ENCODE data around the gene LYPD6B. TPM values are rescaled to one million over a fixed set of nuclear protein-coding genes. Genes with fewer than 3 reads are reported as not detected.

Gene LYPD6B
- total and polyA plus RNA-seq, 4 donors, result 5.7 to 11.0 (median 8.9) TPM

DNA sequence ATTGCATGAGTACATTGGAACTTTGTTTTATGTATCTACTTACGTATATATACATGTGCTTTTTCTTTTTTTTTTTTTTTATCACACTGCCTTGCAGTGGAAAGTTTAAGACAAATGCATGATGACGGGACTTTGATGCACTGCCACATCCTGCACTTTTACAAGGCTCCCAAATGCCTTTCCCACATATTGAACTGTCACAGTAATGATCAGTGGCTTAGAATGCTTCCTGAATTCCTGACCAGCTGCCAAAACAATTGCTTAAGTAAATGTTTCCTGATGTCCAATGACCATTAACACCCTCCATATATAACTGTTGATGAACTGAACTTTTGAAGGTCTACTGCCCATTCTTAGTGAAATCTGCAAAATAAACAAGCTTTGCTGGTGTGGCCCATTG is 60.2 kb downstream of the LYPD6B start:
- peak in 1 of 6 donors; percentile 58 for DNase-seq (ENCODE audit: low read depth in 4 of 6, low spot score in 6 of 6)
- Histone ChIP-seq H3K27ac (ENCODE audit: low read depth, low read length) (no peak overlapping the region), H3K27me3 (ENCODE audit: control insufficient read depth, insufficient read depth, low read length) (no peaks in the 10 kb centered on the region), H3K4me1 (ENCODE audit: control insufficient read depth, insufficient read depth, low read length) (no peaks in the 10 kb centered on the region), H3K9me3 (ENCODE audit: control insufficient read depth, insufficient read depth, low read length) (no peaks in the 10 kb centered on the region), H3K4me3 (ENCODE audit: low read depth, low read length) (no peak overlapping the region), H3K36me3 (ENCODE audit: control insufficient read depth, insufficient read depth, low read length) (no peaks in the 10 kb centered on the region)
- WGBS (ENCODE audit: insufficient coverage), result 67% methylated on average over 1 of the region's 2 CpGs

- 100% methylated on average over 1 of the region's 3 CpGs for WGBS (ENCODE audit: insufficient coverage)
- Histone ChIP-seq H3K36me3 (ENCODE audit: control insufficient read depth, insufficient read depth, low read length) (no peaks in the 10 kb centered on the region), H3K27me3 (ENCODE audit: control insufficient read depth, insufficient read depth, low read length) (no peaks in the 10 kb centered on the region), H3K9me3 (ENCODE audit: control insufficient read depth, insufficient read depth, low read length) (no peaks in the 10 kb centered on the region), H3K27ac (ENCODE audit: low read depth, low read length) (no peak overlapping the region), H3K4me3 (ENCODE audit: low read depth, low read length) (no peak overlapping the region), H3K4me1 (ENCODE audit: control insufficient read depth, insufficient read depth, low read length) (no peaks in the 10 kb centered on the region)
- no peak for DNase-seq (ENCODE audit: low read depth in 4 of 6, low spot score in 6 of 6)
These were observed 60.8 kb downstream of the LYPD6B start for GRCh38 chr2:149099298-149099697.

DNA sequence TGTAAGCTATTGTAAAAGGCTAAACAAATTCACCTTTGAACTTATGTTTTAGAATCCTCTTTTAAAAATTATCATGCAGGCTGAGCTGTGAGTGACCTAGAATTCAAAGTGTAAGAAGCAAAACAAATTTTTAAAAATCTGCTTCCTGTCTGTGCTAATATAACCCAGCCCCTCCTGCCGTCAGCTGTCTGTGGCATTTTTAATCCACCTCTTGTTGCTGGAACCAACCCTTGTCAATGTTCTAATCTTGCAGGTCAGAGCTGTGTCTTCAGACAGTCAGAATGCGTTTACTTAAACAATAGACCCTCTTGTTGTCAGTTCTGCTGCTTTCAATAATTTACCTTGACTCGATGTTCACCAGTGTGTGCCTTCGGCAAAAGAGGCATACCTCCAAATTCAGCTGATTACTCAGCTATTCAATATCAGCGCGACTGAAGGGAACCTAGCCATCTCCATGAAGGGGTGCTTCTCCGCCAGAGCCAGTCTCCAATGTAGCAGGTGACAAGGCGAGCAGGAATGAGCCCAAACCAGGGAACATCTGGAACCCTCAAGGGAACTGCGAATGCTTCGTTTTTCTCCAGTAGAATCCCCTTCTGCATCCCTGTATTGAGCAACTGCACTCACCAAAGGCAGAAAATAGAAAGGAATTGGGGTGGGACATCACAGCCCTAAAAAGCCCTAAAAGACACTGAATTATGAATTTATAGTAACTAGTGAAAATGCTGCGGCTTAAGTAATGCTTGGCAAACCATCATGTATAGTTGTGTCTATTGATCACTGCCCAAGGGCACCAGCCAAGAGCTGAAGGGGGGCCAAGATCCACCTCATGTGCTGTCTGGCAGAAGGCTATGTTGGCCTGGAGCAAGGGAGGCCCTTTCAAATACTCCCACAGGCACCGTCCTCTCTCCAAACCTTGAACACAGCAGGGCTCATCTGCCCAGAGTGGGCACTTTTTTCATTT is 62.5 kb downstream of the LYPD6B start:
- H3K36me3 ChIP-seq (ENCODE audit: control insufficient read depth, insufficient read depth, low read length), result no peaks in the 10 kb centered on the region
- H3K4me1 ChIP-seq (ENCODE audit: control insufficient read depth, insufficient read depth, low read length), result no peaks in the 10 kb centered on the region
- DNase-seq (ENCODE audit: low read depth in 4 of 6, low spot score in 6 of 6), result no peak
- H3K27me3 ChIP-seq (ENCODE audit: control insufficient read depth, insufficient read depth, low read length), result no peaks in the 10 kb centered on the region
- no peaks in the 10 kb centered on the region for H3K9me3 ChIP-seq (ENCODE audit: control insufficient read depth, insufficient read depth, low read length)
- WGBS (ENCODE audit: insufficient coverage), result 70% methylated on average over 9 of the region's 12 CpGs
- no peak overlapping the region for H3K27ac ChIP-seq (ENCODE audit: low read depth, low read length)
- no peak overlapping the region for H3K4me3 ChIP-seq (ENCODE audit: low read depth, low read length)

GRCh38 chr2:149101818-149102217 is 63.3 kb downstream of the LYPD6B start:
- WGBS (ENCODE audit: insufficient coverage), result no CpG with 5 or more reads among the region's 2 CpGs

DNA sequence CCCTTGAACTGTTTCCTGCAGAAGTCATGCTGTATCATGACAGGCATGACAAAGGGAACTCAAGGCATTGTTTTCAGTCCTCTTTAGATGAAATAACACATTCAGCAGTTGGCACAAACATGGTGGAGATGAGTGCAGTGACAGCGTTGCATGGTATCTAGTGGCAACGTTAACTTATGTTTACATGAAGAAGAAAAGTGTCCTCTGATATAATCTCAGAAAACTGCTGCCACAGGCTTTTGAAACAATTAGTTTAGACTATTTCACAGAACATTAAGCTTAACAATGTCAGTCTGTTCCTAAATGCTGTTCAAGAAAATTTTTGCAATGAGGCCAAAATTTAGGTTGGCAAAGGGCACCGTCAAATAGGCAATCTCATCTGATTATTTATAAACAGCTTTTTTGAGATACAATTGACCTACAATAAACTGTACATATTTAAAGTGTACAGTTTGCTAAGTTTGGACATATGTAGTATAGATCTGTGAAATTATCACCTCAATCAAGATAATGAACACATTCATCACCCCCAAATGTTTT is 64.7 kb downstream of the LYPD6B start:
- 100% methylated on average over 2 of the region's 3 CpGs for WGBS (ENCODE audit: insufficient coverage)
- peak in 2 of 6 donors; percentile 44 to 65 for DNase-seq (ENCODE audit: low read depth in 4 of 6, low spot score in 6 of 6)
- Histone ChIP-seq H3K4me1 (ENCODE audit: control insufficient read depth, insufficient read depth, low read length) (no peaks in the 10 kb centered on the region), H3K4me3 (ENCODE audit: low read depth, low read length) (no peak overlapping the region), H3K36me3 (ENCODE audit: control insufficient read depth, insufficient read depth, low read length) (no peaks in the 10 kb centered on the region), H3K27ac (ENCODE audit: low read depth, low read length) (no peak overlapping the region), H3K27me3 (ENCODE audit: control insufficient read depth, insufficient read depth, low read length) (no peaks in the 10 kb centered on the region), H3K9me3 (ENCODE audit: control insufficient read depth, insufficient read depth, low read length) (no peaks in the 10 kb centered on the region)

More at GRCh38 chr2:149101818-149102217, 63.3 kb downstream of the LYPD6B start:
- no peak overlapping the region for H3K4me3 ChIP-seq (ENCODE audit: low read depth, low read length)
- no peak for DNase-seq (ENCODE audit: low read depth in 4 of 6, low spot score in 6 of 6)
- no peak overlapping the region for H3K27ac ChIP-seq (ENCODE audit: low read depth, low read length)
- no peaks in the 10 kb centered on the region for H3K9me3 ChIP-seq (ENCODE audit: control insufficient read depth, insufficient read depth, low read length)
- no peaks in the 10 kb centered on the region for H3K27me3 ChIP-seq (ENCODE audit: control insufficient read depth, insufficient read depth, low read length)
- H3K4me1 ChIP-seq (ENCODE audit: control insufficient read depth, insufficient read depth, low read length), result no peaks in the 10 kb centered on the region
- H3K36me3 ChIP-seq (ENCODE audit: control insufficient read depth, insufficient read depth, low read length), result no peaks in the 10 kb centered on the region

DNA sequence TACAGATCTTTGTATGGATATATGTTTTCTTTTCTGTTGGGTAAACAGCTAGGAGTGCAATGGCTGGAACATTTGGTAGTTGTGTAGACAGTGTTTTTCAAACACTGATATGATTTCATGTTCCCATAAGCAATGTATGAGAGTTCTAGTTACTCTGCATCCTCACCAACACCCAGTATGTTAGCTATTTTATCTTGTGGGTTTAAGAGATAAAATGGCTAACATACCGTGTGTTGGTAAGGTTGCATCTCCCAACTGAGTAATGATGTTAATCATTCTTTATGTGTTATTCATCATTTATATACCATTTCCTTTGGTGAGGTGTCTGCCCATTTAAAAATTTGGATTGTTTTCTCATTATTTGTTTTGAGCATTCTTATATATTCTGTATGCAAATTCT is 65.7 kb downstream of the LYPD6B start:
- H3K27ac ChIP-seq (ENCODE audit: low read depth, low read length), result no peak overlapping the region
- DNase-seq (ENCODE audit: low read depth in 4 of 6, low spot score in 6 of 6), result no peak
- no peak overlapping the region for H3K4me3 ChIP-seq (ENCODE audit: low read depth, low read length)
- H3K9me3 ChIP-seq (ENCODE audit: control insufficient read depth, insufficient read depth, low read length), result no peaks in the 10 kb centered on the region
- no peaks in the 10 kb centered on the region for H3K4me1 ChIP-seq (ENCODE audit: control insufficient read depth, insufficient read depth, low read length)
- no peaks in the 10 kb centered on the region for H3K36me3 ChIP-seq (ENCODE audit: control insufficient read depth, insufficient read depth, low read length)
- no peaks in the 10 kb centered on the region for H3K27me3 ChIP-seq (ENCODE audit: control insufficient read depth, insufficient read depth, low read length)
- WGBS (ENCODE audit: insufficient coverage), result no CpG with 5 or more reads among the region's 1 CpG

DNA sequence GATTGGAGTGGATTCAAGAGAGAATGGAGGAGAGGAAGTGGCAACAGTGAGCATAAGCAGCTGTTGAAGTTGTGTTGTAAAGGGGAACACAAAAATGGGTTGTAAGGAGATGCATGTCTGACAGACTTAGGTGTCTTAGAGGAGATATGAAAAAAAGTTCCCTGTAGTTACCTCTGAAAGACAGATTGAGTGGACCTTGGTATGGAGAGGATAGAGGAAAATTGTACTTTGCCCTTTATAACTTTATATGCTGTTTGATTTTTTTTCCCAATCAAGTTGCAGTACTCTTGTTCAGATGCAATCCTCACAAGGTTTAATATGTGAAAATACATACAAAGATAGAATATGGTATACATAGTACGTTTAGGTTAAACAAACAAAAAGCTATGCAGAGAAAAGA is 73.6 kb downstream of the LYPD6B start:
- H3K27me3 ChIP-seq (ENCODE audit: control insufficient read depth, insufficient read depth, low read length), result no peaks in the 10 kb centered on the region
- no peaks in the 10 kb centered on the region for H3K4me1 ChIP-seq (ENCODE audit: control insufficient read depth, insufficient read depth, low read length)
- H3K4me3 ChIP-seq (ENCODE audit: low read depth, low read length), result no peak overlapping the region
- H3K27ac ChIP-seq (ENCODE audit: low read depth, low read length), result no peak overlapping the region
- H3K36me3 ChIP-seq (ENCODE audit: control insufficient read depth, insufficient read depth, low read length), result no peaks in the 10 kb centered on the region
- WGBS (ENCODE audit: insufficient coverage), result no CpG with 5 or more reads among the region's 1 CpG
- H3K9me3 ChIP-seq (ENCODE audit: control insufficient read depth, insufficient read depth, low read length), result no peaks in the 10 kb centered on the region
- no peak for DNase-seq (ENCODE audit: low read depth in 4 of 6, low spot score in 6 of 6)

- Histone ChIP-seq H3K4me1 (ENCODE audit: control insufficient read depth, insufficient read depth, low read length) (no peaks in the 10 kb centered on the region), H3K27me3 (ENCODE audit: control insufficient read depth, insufficient read depth, low read length) (no peaks in the 10 kb centered on the region), H3K9me3 (ENCODE audit: control insufficient read depth, insufficient read depth, low read length) (no peaks in the 10 kb centered on the region), H3K36me3 (ENCODE audit: control insufficient read depth, insufficient read depth, low read length) (no peaks in the 10 kb centered on the region), H3K27ac (ENCODE audit: low read depth, low read length) (no peak overlapping the region), H3K4me3 (ENCODE audit: low read depth, low read length) (no peak overlapping the region)
- no peak for DNase-seq (ENCODE audit: low read depth in 4 of 6, low spot score in 6 of 6)
- WGBS (ENCODE audit: insufficient coverage), result no CpG with 5 or more reads among the region's 2 CpGs
These were observed 74.2 kb downstream of the LYPD6B start for GRCh38 chr2:149112713-149113112.

DNA sequence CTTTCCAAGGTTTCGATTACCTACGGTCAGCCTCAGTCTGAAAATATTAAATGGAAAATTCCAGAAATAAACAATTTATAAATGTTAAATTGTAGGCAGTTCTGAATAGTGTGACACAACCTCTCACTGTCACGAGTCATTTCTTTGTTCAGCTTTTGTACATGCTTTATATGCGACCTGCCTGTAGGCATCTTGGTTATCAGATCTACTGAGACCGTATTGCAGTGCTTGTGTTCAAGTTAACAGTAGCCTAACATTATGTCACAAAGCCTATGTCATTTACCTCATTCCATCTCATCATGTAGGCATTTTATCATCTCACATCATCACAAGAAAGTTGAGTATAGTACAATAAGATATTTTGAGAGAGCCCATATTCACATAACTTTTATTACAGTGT is 77.3 kb downstream of the LYPD6B start:
- no peak for DNase-seq (ENCODE audit: low read depth in 4 of 6, low spot score in 6 of 6)
- WGBS (ENCODE audit: insufficient coverage), result 100% methylated on average over 1 of the region's 5 CpGs
- Histone ChIP-seq H3K27ac (ENCODE audit: low read depth, low read length) (no peak overlapping the region), H3K9me3 (ENCODE audit: control insufficient read depth, insufficient read depth, low read length) (no peaks in the 10 kb centered on the region), H3K27me3 (ENCODE audit: control insufficient read depth, insufficient read depth, low read length) (no peaks in the 10 kb centered on the region), H3K36me3 (ENCODE audit: control insufficient read depth, insufficient read depth, low read length) (no peaks in the 10 kb centered on the region), H3K4me3 (ENCODE audit: low read depth, low read length) (no peak overlapping the region), H3K4me1 (ENCODE audit: control insufficient read depth, insufficient read depth, low read length) (no peaks in the 10 kb centered on the region)

DNA sequence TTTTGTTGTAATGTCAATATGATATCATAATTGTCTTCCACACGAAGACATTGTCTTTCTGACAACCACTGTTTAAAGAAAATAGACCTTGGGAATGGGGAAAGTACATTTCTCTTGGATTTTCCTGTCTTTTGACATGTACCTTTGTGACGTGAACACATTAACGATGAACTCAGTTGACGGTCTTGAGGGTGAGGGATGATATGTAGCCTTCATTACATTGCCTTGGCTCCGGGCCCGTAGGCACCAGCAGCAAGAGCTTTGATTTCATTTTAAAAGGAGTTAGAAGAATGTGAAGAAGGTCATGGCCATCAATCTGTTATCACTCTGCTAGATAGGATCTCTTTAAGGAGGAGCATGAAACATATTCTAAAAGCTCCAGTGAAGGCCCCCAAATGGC is 80.9 kb downstream of the LYPD6B start:
- Histone ChIP-seq H3K4me1 (ENCODE audit: control insufficient read depth, insufficient read depth, low read length) (no peaks in the 10 kb centered on the region), H3K4me3 (ENCODE audit: low read depth, low read length) (no peak overlapping the region), H3K27me3 (ENCODE audit: control insufficient read depth, insufficient read depth, low read length) (no peaks in the 10 kb centered on the region), H3K36me3 (ENCODE audit: control insufficient read depth, insufficient read depth, low read length) (no peaks in the 10 kb centered on the region), H3K27ac (ENCODE audit: low read depth, low read length) (no peak overlapping the region), H3K9me3 (ENCODE audit: control insufficient read depth, insufficient read depth, low read length) (no peaks in the 10 kb centered on the region)
- peak in 1 of 6 donors; percentile 83 for DNase-seq (ENCODE audit: low read depth in 4 of 6, low spot score in 6 of 6)
- WGBS (ENCODE audit: insufficient coverage), result 21% methylated on average over 3 of the region's 6 CpGs

Measured in spinal cord (tissue), 10 donors.